Stimulated activated naive CD8-positive, alpha-beta T cell treated with anti-CD3 and anti-CD28 coated beads, Interleukin-15, amount 100 ng/mL, for 72 hours (primary cell): Measurements from ENCODE around the gene PRKCB.
A peak's percentile ranks its signal among the peaks of the same experiment; 100 is the strongest.

Experiments used
- ATAC-seq: fragments of 150-1000 bp; cut with Tn5 transposase; 2 replicates; pipeline ENCODE4 v1.10.0; 2021; ENCODE audit warnings: mild to moderate bottlenecking, moderate library complexity
- DNase-seq, 2 donors: peaks; one replicate each; pipeline ENCODE4 v3.0.0; 2021 to 2022
- H3K27ac Mint-ChIP-seq, 2 donors: one replicate each; pipeline ENCODE4 v1.8.0; 2022; ENCODE audit warnings: mild to moderate bottlenecking in 2 of 2, mixed read lengths in 2 of 2, moderate library complexity in 2 of 2
- H3K27me3 Mint-ChIP-seq: one replicate; pipeline ENCODE4 v1.8.0; 2022; ENCODE audit warnings: mixed read lengths
- H3K4me1 Mint-ChIP-seq: one replicate; pipeline ENCODE4 v1.8.0; 2022; ENCODE audit warnings: mild to moderate bottlenecking, mixed read lengths
- H3K4me3 Mint-ChIP-seq, 2 donors: one replicate each; pipeline ENCODE4 v1.8.0; 2022; ENCODE audit warnings: mild to moderate bottlenecking in 2 of 2, mixed read lengths in 2 of 2, moderate library complexity in 1 of 2
- H3K9me3 Mint-ChIP-seq, 2 donors: one replicate each; pipeline ENCODE4 v1.8.0; 2022; ENCODE audit warnings: mixed read lengths in 2 of 2

PRKCB gene

GRCh38 chr16:23869052-23869451 is 33.3 kb downstream of the PRKCB start:
- Mint-ChIP-seq H3K27me3 (no peaks in the 10 kb centered on the region), H3K4me1 (peaks cover 87% of the 10 kb centered on the region), H3K4me3 (peak overlapping the region in 1 of 2 donors; percentile 26), H3K27ac (peak overlapping the region; percentile 63 to 76), H3K9me3 (no peaks in the 10 kb centered on the region)
- ATAC-seq (peak; percentile 95), DNase-seq (peak in 1 of 2 donors; percentile 61)

- ATAC-seq = no peak
- H3K27me3 Mint-ChIP-seq = no peaks in the 10 kb centered on the region
- no peak overlapping the region for H3K4me3 Mint-ChIP-seq
- H3K4me1 Mint-ChIP-seq = peaks cover 81% of the 10 kb centered on the region
- H3K9me3 Mint-ChIP-seq = no peaks in the 10 kb centered on the region
- peak overlapping the region in 1 of 2 donors; percentile 12 for H3K27ac Mint-ChIP-seq
- no peak for DNase-seq
These were observed 36.1 kb downstream of the PRKCB start for GRCh38 chr16:23871924-23872323.

- no peaks in the 10 kb centered on the region for H3K9me3 Mint-ChIP-seq
- H3K27ac Mint-ChIP-seq = peak overlapping the region; percentile 92 to 95
- H3K27me3 Mint-ChIP-seq = no peaks in the 10 kb centered on the region
- H3K4me3 Mint-ChIP-seq = peak overlapping the region; percentile 35 to 42
- no peak for DNase-seq
- H3K4me1 Mint-ChIP-seq = peaks cover 85% of the 10 kb centered on the region
- no peak for ATAC-seq
These were observed 39.0 kb downstream of the PRKCB start for GRCh38 chr16:23874613-23875294.

- H3K9me3 Mint-ChIP-seq = no peaks in the 10 kb centered on the region
- DNase-seq = no peak
- peak overlapping the region in 1 of 2 donors; percentile 48 for H3K27ac Mint-ChIP-seq
- H3K4me1 Mint-ChIP-seq = peaks cover 85% of the 10 kb centered on the region
- H3K4me3 Mint-ChIP-seq = no peak overlapping the region
- no peak for ATAC-seq
- H3K27me3 Mint-ChIP-seq = no peaks in the 10 kb centered on the region
These were observed 40.6 kb downstream of the PRKCB start for GRCh38 chr16:23876256-23876896.

GRCh38 chr16:23877107-23878070 is 41.6 kb downstream of the PRKCB start:
- H3K4me3 Mint-ChIP-seq = no peak overlapping the region
- DNase-seq (no peak), ATAC-seq (peak; percentile 52)
- no peaks in the 10 kb centered on the region for H3K9me3 Mint-ChIP-seq
- peaks cover 86% of the 10 kb centered on the region for H3K4me1 Mint-ChIP-seq
- H3K27ac Mint-ChIP-seq = no peak overlapping the region
- H3K27me3 Mint-ChIP-seq = no peaks in the 10 kb centered on the region

GRCh38 chr16:23879735-23880373 is 44.1 kb downstream of the PRKCB start:
- H3K9me3 Mint-ChIP-seq = peaks cover 0 to 7% of the 10 kb centered on the region in 2 donors
- H3K27me3 Mint-ChIP-seq = no peaks in the 10 kb centered on the region
- DNase-seq = no peak
- peak overlapping the region in 1 of 2 donors; percentile 37 for H3K4me3 Mint-ChIP-seq
- peaks cover 92% of the 10 kb centered on the region for H3K4me1 Mint-ChIP-seq
- H3K27ac Mint-ChIP-seq = peak overlapping the region; percentile 19 to 68
- ATAC-seq = no peak

- Mint-ChIP-seq H3K4me1 (peaks cover 52% of the 10 kb centered on the region), H3K9me3 (no peaks in the 10 kb centered on the region), H3K4me3 (no peak overlapping the region), H3K27me3 (no peaks in the 10 kb centered on the region), H3K27ac (peak overlapping the region in 1 of 2 donors; percentile 28)
- DNase-seq = no peak
- ATAC-seq = no peak
These were observed 53.4 kb downstream of the PRKCB start for GRCh38 chr16:23889189-23889588.

- Mint-ChIP-seq H3K4me3 (no peak overlapping the region), H3K27ac (no peak overlapping the region), H3K9me3 (no peaks in the 10 kb centered on the region), H3K4me1 (peaks cover 52% of the 10 kb centered on the region), H3K27me3 (no peaks in the 10 kb centered on the region)
- no peak for ATAC-seq
- DNase-seq = no peak
These were observed 58.2 kb downstream of the PRKCB start for GRCh38 chr16:23893986-23894385.

- Mint-ChIP-seq H3K4me3 (no peak overlapping the region), H3K27ac (peak overlapping the region in 1 of 2 donors; percentile 56), H3K27me3 (no peaks in the 10 kb centered on the region), H3K4me1 (peaks cover 49% of the 10 kb centered on the region), H3K9me3 (no peaks in the 10 kb centered on the region)
- no peak for DNase-seq
- ATAC-seq = no peak
These were observed 59.3 kb downstream of the PRKCB start for GRCh38 chr16:23895052-23895451.

- H3K4me1 Mint-ChIP-seq = peaks cover 62% of the 10 kb centered on the region
- peak; percentile 64 for ATAC-seq
- H3K4me3 Mint-ChIP-seq = peak overlapping the region; percentile 23 to 40
- no peaks in the 10 kb centered on the region for H3K27me3 Mint-ChIP-seq
- H3K9me3 Mint-ChIP-seq = no peaks in the 10 kb centered on the region
- peak overlapping the region; percentile 64 to 84 for H3K27ac Mint-ChIP-seq
- DNase-seq = no peak
These were observed 61.3 kb downstream of the PRKCB start for GRCh38 chr16:23896832-23897821.

GRCh38 chr16:23898682-23899430 is 63.1 kb downstream of the PRKCB start:
- ATAC-seq = no peak
- no peak for DNase-seq
- no peak overlapping the region for H3K27ac Mint-ChIP-seq
- H3K9me3 Mint-ChIP-seq = no peaks in the 10 kb centered on the region
- H3K4me1 Mint-ChIP-seq = peaks cover 80% of the 10 kb centered on the region
- H3K27me3 Mint-ChIP-seq = no peaks in the 10 kb centered on the region
- no peak overlapping the region for H3K4me3 Mint-ChIP-seq

GRCh38 chr16:23899869-23900268 is 64.1 kb downstream of the PRKCB start:
- peaks cover 73% of the 10 kb centered on the region for H3K4me1 Mint-ChIP-seq
- no peak for ATAC-seq
- no peak overlapping the region for H3K4me3 Mint-ChIP-seq

GRCh38 chr16:23900480-23901177 is 64.8 kb downstream of the PRKCB start:
- DNase-seq = no peak
- ATAC-seq = no peak
- no peak overlapping the region for H3K27ac Mint-ChIP-seq
- no peaks in the 10 kb centered on the region for H3K27me3 Mint-ChIP-seq
- H3K4me1 Mint-ChIP-seq = peaks cover 73% of the 10 kb centered on the region
- H3K9me3 Mint-ChIP-seq = no peaks in the 10 kb centered on the region
- H3K4me3 Mint-ChIP-seq = no peak overlapping the region

More at GRCh38 chr16:23899869-23900268, 64.1 kb downstream of the PRKCB start:
- H3K27ac Mint-ChIP-seq = no peak overlapping the region
- DNase-seq = no peak
- H3K27me3 Mint-ChIP-seq = no peaks in the 10 kb centered on the region
- no peaks in the 10 kb centered on the region for H3K9me3 Mint-ChIP-seq
